ENCODE measurements around the gene PTGIR. TPM values are rescaled to one million over a fixed set of nuclear protein-coding genes. Genes with fewer than 3 reads are reported as not detected.
A peak's percentile ranks its signal among the peaks of the same experiment; 100 is the strongest.

The PTGIR gene
- total and polyA plus RNA-seq, 8 donors = 9.2 to 14.1 (median 11.8) TPM

GRCh38 chr19:46611776-46612175 lies 13.1 kb downstream of the PTGIR start:
- H3K4me1 ChIP-seq = peaks cover 9 to 32% of the 10 kb centered on the region in 2 donors
- ATAC-seq = no peak
- no peaks in the 10 kb centered on the region for H3K9me3 ChIP-seq
- TF ChIP-seq CTCF (IDR thresholded peaks at IDR 0.05) = no peak
- H3K4me3 ChIP-seq = no peak overlapping the region
- no peaks in the 10 kb centered on the region for H3K27me3 ChIP-seq
- peaks cover 0 to 38% of the 10 kb centered on the region in 2 donors for H3K36me3 ChIP-seq
- DNase-seq = peak in 1 of 4 donors; percentile 31
- H3K27ac ChIP-seq = no peak overlapping the region
- intact Hi-C loops (cut with DNase I) = no loop called here

DNA sequence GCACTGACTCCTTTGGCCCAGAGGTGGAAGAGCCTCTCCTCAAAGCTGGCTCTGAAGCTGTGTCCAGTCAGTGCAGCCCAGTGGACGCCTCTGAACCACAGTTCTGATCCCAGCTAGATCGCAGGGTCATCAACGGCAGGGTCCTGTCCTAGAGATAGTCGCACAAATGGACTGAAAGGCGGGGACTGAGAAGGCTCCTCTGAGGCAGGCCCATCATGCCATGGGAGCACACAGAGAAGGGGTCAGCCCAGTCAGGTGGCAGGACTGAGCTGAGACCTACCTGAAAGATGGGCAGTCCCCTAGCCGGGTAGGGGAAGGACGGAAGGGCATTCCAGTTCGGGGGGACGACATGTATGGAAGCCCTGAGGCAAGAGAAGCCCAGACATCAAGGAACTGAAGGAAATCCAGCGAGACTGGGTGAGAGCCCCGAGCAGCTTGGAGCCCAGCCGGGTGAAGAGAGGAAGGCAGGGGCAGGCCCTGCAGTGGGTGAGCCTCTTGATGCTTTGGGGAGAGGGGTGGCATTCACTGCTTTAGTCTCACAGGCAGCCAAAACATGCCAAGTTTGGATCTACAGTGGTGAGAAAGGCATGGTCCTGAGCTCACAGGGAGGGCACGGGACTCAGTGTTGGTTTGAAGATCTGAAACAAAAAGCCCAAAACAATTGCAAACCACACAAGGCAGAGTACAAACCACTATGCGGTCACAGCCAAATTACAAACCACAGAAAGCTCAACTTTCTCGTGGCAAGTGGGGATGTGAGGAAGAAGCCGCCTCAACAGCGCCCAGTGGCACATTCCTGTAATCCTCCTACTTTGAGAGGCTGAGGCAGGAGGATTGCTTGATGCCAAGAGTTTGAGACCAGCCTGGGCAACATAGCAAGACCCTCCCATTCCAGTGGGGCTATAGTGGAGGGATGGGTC lies 13.8 kb downstream of the PTGIR start:
- no peak for TF ChIP-seq CTCF (IDR thresholded peaks at IDR 0.05)
- Histone ChIP-seq H3K4me3 (no peak overlapping the region), H3K4me1 (peaks cover 4 to 26% of the 10 kb centered on the region in 2 donors), H3K27ac (no peak overlapping the region), H3K9me3 (no peaks in the 10 kb centered on the region), H3K27me3 (no peaks in the 10 kb centered on the region), H3K36me3 (peaks cover 0 to 45% of the 10 kb centered on the region in 2 donors)
- ATAC-seq (no peak), DNase-seq (peak in 1 of 4 donors; percentile 27)
- intact Hi-C loops (cut with DNase I) = no loop called here

DNA sequence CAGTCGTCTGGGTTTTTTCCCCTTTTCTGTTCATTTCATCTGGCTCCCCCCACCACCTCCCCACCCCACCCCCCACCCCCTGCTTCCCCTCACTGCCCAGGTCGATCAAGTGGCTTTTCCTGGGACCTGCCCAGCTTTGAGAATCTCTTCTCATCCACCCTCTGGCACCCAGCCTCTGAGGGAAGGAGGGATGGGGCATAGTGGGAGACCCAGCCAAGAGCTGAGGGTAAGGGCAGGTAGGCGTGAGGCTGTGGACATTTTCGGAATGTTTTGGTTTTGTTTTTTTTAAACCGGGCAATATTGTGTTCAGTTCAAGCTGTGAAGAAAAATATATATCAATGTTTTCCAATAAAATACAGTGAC lies 14.5 kb downstream of the PTGIR start:
- H3K27ac ChIP-seq = no peak overlapping the region
- H3K9me3 ChIP-seq = no peaks in the 10 kb centered on the region
- peaks cover 0 to 52% of the 10 kb centered on the region in 2 donors for H3K36me3 ChIP-seq
- no peak overlapping the region for H3K4me3 ChIP-seq
- no peak for TF ChIP-seq CTCF (IDR thresholded peaks at IDR 0.05)
- no peak for DNase-seq
- peaks cover 4 to 26% of the 10 kb centered on the region in 2 donors for H3K4me1 ChIP-seq
- no peaks in the 10 kb centered on the region for H3K27me3 ChIP-seq
- ATAC-seq = no peak
- intact Hi-C loops (cut with DNase I) = no loop called here

- peak in 1 of 4 donors; percentile 28 for DNase-seq
- intact Hi-C loops (cut with DNase I) = no loop called here
- Histone ChIP-seq H3K4me3 (no peak overlapping the region), H3K27me3 (no peaks in the 10 kb centered on the region), H3K4me1 (peaks cover 4 to 30% of the 10 kb centered on the region in 2 donors), H3K9me3 (no peaks in the 10 kb centered on the region), H3K27ac (no peak overlapping the region), H3K36me3 (peaks cover 0 to 57% of the 10 kb centered on the region in 2 donors)
- TF ChIP-seq CTCF (IDR thresholded peaks at IDR 0.05) = no peak
- ATAC-seq = no peak
These were observed 15.1 kb downstream of the PTGIR start for GRCh38 chr19:46609511-46610412.

Measured in left lung (tissue), 10 donors.